Right cardiac atrium (tissue), 5 donors: ENCODE data around the gene HIF1A. TPM values are rescaled to one million over a fixed set of nuclear protein-coding genes. Genes with fewer than 3 reads are reported as not detected.
"Not testable (repeated sequence)": the region's sequence is repeated elsewhere in the genome, so short reads cannot be mapped to it uniquely, and the experiment has no call there.

Experiments used
- ATAC-seq, 2 donors: fragments of 200-7000 bp; cut with Tn5 transposase; one replicate each; pipeline versions ENCODE4 v1.8.0 to v1.9.1; 2020; ENCODE audit warnings: moderate library complexity in 2 of 2, mild to moderate bottlenecking in 1 of 2
- DNase-seq, 3 donors: peaks; one replicate each; pipeline ENCODE4 v3.0.0-alpha.2; 2020
- H3K27ac ChIP-seq: one replicate; pipeline ENCODE4 v1.5.1; 2013; ENCODE audit warnings: mild to moderate bottlenecking, low read length, control low read depth, moderate library complexity
- H3K27me3 ChIP-seq: one replicate; pipeline ENCODE4 v1.6.1; 2013; ENCODE audit not compliant: control insufficient read depth, insufficient read depth
- H3K4me1 ChIP-seq: one replicate; pipeline ENCODE4 v1.6.1; 2013; ENCODE audit warnings: low read length; ENCODE audit not compliant: control insufficient read depth, insufficient read depth
- H3K4me3 ChIP-seq: one replicate; pipeline ENCODE4 v1.5.1; 2013; ENCODE audit warnings: low read length, control low read depth
- H3K9me3 ChIP-seq: one replicate; pipeline ENCODE4 v1.6.1; 2013; ENCODE audit warnings: low read length; ENCODE audit not compliant: control insufficient read depth
- WGBS: extraction: QIAGEN DNeasy Blood & Tissue Kit; methylation state at CpG from one replicate; pipeline ENCODE4 v1.1.7; 2013; 5-methylcytosine and 5-hydroxymethylcytosine counted together
- intact Hi-C, 4 donors: fragments of 100-400 bp; cut with DNase I; formaldehyde crosslinking; loops; one replicate each; pipeline versions ENCODE4 v1.11.0 to v1.14.0; 2022 to 2023
- polyA plus RNA-seq: library from polyadenylated mRNA; stranded (reverse); fragments of 200-250 nt; gene quantifications from one replicate; pipeline ENCODE4 v1.2.3, GENCODE V29; 2013
- total RNA-seq, 4 donors: library from RNA; stranded (reverse); fragmentation: NEBNext Ultra II Directional; extraction: Animal tissue kit (Norgen Biotek cat#: 25700); gene quantifications; one replicate each; pipeline ENCODE4 v1.2.1, GENCODE V29; 2021
- donor health status: healthy with polysubstance abuse.
- donor health status: DM: no; HTN: yes; CAD: no.
- donor health status: DM: no; HTN: no; CAD: no.
- donor health status: DM: no; HTN: yes; CAD: no; lungs with severe emphysema.
- donor health status: DM: yes; HTN: yes; CAD: no.

The HIF1A gene
- total and polyA plus RNA-seq, 5 donors, result 25.5 to 117 (median 75.9) TPM

GRCh38 chr14:61655777-61656176 lies 39.5 kb upstream of the HIF1A start:
- Histone ChIP-seq H3K9me3 (no peaks in the 10 kb centered on the region), H3K4me1 (peaks cover 4% of the 10 kb centered on the region), H3K27ac (no peak overlapping the region), H3K4me3 (no peak overlapping the region), H3K27me3 (no peaks in the 10 kb centered on the region)
- WGBS, result 92% methylated on average over 3 of the region's 3 CpGs
- ATAC-seq (no peak), DNase-seq (no peak)
- intact Hi-C loops, result no loop called here

GRCh38 chr14:61656341-61656740 lies 39.0 kb upstream of the HIF1A start:
- ATAC-seq (no peak), DNase-seq (no peak)
- Histone ChIP-seq H3K9me3 (no peaks in the 10 kb centered on the region), H3K4me1 (peaks cover 4% of the 10 kb centered on the region), H3K27ac (no peak overlapping the region), H3K4me3 (no peak overlapping the region), H3K27me3 (no peaks in the 10 kb centered on the region)
- intact Hi-C loops, result no loop called here
- WGBS, result over 99% methylated on average over 4 of the region's 4 CpGs

- 100% methylated on average over 1 of the region's 3 CpGs for WGBS
- H3K4me1 ChIP-seq, DNase-seq, H3K9me3 ChIP-seq, ATAC-seq, H3K27ac ChIP-seq, H3K4me3 ChIP-seq, H3K27me3 ChIP-seq, intact Hi-C loops: not testable (repeated sequence)
Measured at GRCh38 chr14:61658111-61658510, 37.2 kb upstream of the HIF1A start.

GRCh38 chr14:61659582-61659981 lies 35.7 kb upstream of the HIF1A start:
- DNase-seq (no peak), ATAC-seq (no peak)
- no peak overlapping the region for H3K4me3 ChIP-seq
- H3K4me1 ChIP-seq, result peaks cover 5% of the 10 kb centered on the region
- WGBS, result 90% methylated on average over 2 of the region's 2 CpGs
- intact Hi-C loops, result no loop called here
- H3K9me3 ChIP-seq, result no peaks in the 10 kb centered on the region
- no peaks in the 10 kb centered on the region for H3K27me3 ChIP-seq
- no peak overlapping the region for H3K27ac ChIP-seq

- intact Hi-C loops, result no loop called here
- DNase-seq (no peak), ATAC-seq (no peak)
- H3K27ac ChIP-seq, result no peak overlapping the region
- WGBS, result 74% methylated on average over 6 of the region's 6 CpGs
- no peaks in the 10 kb centered on the region for H3K9me3 ChIP-seq
- peaks cover 5% of the 10 kb centered on the region for H3K4me1 ChIP-seq
- no peak overlapping the region for H3K4me3 ChIP-seq
- no peaks in the 10 kb centered on the region for H3K27me3 ChIP-seq
Measured at GRCh38 chr14:61661471-61662400, 33.6 kb upstream of the HIF1A start.

- DNase-seq (no peak), ATAC-seq (peak; percentile 54 to 71)
- Histone ChIP-seq H3K27ac (no peak overlapping the region), H3K27me3 (no peaks in the 10 kb centered on the region), H3K9me3 (no peaks in the 10 kb centered on the region), H3K4me3 (no peak overlapping the region), H3K4me1 (peaks cover 5% of the 10 kb centered on the region)
- WGBS, result 91% methylated on average over 13 of the region's 13 CpGs
- intact Hi-C loops, result no loop called here
Measured at GRCh38 chr14:61662437-61663311, 32.6 kb upstream of the HIF1A start.

GRCh38 chr14:61663312-61663979 lies 31.9 kb upstream of the HIF1A start:
- intact Hi-C loops, result no loop called here
- no peak for DNase-seq
- no peak overlapping the region for H3K27ac ChIP-seq
- WGBS, result 69% methylated on average over 7 of the region's 7 CpGs
- no peaks in the 10 kb centered on the region for H3K27me3 ChIP-seq
- H3K9me3 ChIP-seq, result no peaks in the 10 kb centered on the region
- no peak for ATAC-seq
- peaks cover 5% of the 10 kb centered on the region for H3K4me1 ChIP-seq
- H3K4me3 ChIP-seq, result no peak overlapping the region

GRCh38 chr14:61668282-61668681 lies 27.0 kb upstream of the HIF1A start:
- Histone ChIP-seq H3K4me3 (no peak overlapping the region), H3K4me1 (peaks cover 4% of the 10 kb centered on the region), H3K27me3 (no peaks in the 10 kb centered on the region), H3K9me3 (no peaks in the 10 kb centered on the region), H3K27ac (no peak overlapping the region)
- DNase-seq (no peak), ATAC-seq (peak; percentile 69 to 76)
- 90% methylated on average over 1 of the region's 1 CpG for WGBS
- intact Hi-C loops, result no loop called here

GRCh38 chr14:61670576-61670975 lies 24.7 kb upstream of the HIF1A start:
- Histone ChIP-seq H3K27ac (no peak overlapping the region), H3K4me1 (peaks cover 4% of the 10 kb centered on the region), H3K9me3 (no peaks in the 10 kb centered on the region), H3K4me3 (no peak overlapping the region), H3K27me3 (no peaks in the 10 kb centered on the region)
- WGBS, result 48% methylated on average over 7 of the region's 7 CpGs
- DNase-seq (no peak), ATAC-seq (no peak)
- intact Hi-C loops, result no loop called here

- H3K4me1 ChIP-seq, result peaks cover 4% of the 10 kb centered on the region
- no peak overlapping the region for H3K27ac ChIP-seq
- intact Hi-C loops, result no loop called here
- WGBS, result 32% methylated on average over 3 of the region's 3 CpGs
- H3K27me3 ChIP-seq, result no peaks in the 10 kb centered on the region
- DNase-seq (no peak), ATAC-seq (no peak)
- H3K9me3 ChIP-seq, result no peaks in the 10 kb centered on the region
- no peak overlapping the region for H3K4me3 ChIP-seq
Measured at GRCh38 chr14:61671082-61671481, 24.2 kb upstream of the HIF1A start.

GRCh38 chr14:61672796-61673195 lies 22.5 kb upstream of the HIF1A start:
- no peaks in the 10 kb centered on the region for H3K9me3 ChIP-seq
- DNase-seq (no peak), ATAC-seq (no peak)
- 92% methylated on average over 7 of the region's 7 CpGs for WGBS
- no peaks in the 10 kb centered on the region for H3K27me3 ChIP-seq
- intact Hi-C loops, result no loop called here
- H3K4me3 ChIP-seq, result no peak overlapping the region
- no peak overlapping the region for H3K27ac ChIP-seq
- peaks cover 4% of the 10 kb centered on the region for H3K4me1 ChIP-seq
